A673 (cell line): ENCODE results near the gene SUSD6. TPM values are rescaled to one million over a fixed set of nuclear protein-coding genes. Genes with fewer than 3 reads are reported as not detected.

ENCODE experiments used
- BruUV-seq: library from RNA; stranded (reverse); fragments of 400-500 nt; replicated peaks from 2 replicates; lab custom pipeline; 2021; lab: Mats Ljungman, UMichigan
- CTCF ChIA-PET: fragments of 300-600 bp; sonication (Branson Sonifier 250); formaldehyde crosslinking; loops from one replicate; lab custom pipeline; 2022; ENCODE audit warnings: antibody characterized with exemption; lab: Charles Lee
- POLR2A ChIA-PET: fragments of 300-600 bp; sonication (Branson Sonifier 250); formaldehyde crosslinking; loops from one replicate; lab custom pipeline; 2022; ENCODE audit warnings: antibody characterized with exemption; ENCODE audit not compliant: low non-redundant PET; lab: Charles Lee
- DNase-seq: peaks from one replicate; pipeline ENCODE4 v3.0.0-alpha.2; 2015; ENCODE audit warnings: low spot score
- H3K27ac ChIP-seq: fragments of 200-600 bp; sonication (generic); 2 replicates; pipeline ENCODE4 v1.5.1; 2016; ENCODE audit warnings: mixed run types, low read depth, mild to moderate bottlenecking, mixed read lengths, antibody characterized with exemption, low read length; ENCODE audit not compliant: poor library complexity, severe bottlenecking
- H3K27me3 ChIP-seq: fragments of 200-600 bp; sonication (generic); replicated peaks from 2 replicates; pipeline ENCODE4 v1.6.1; 2017; ENCODE audit warnings: mixed run types, low read depth, mild to moderate bottlenecking, mixed read lengths, antibody characterized with exemption, low read length; ENCODE audit not compliant: insufficient read depth, poor library complexity
- H3K36me3 ChIP-seq: fragments of 200-600 bp; sonication (generic); 2 replicates; pipeline ENCODE4 v1.6.1; 2016; ENCODE audit warnings: mixed run types, mild to moderate bottlenecking, mixed read lengths, antibody characterized with exemption, low read length; ENCODE audit not compliant: insufficient read depth, poor library complexity, severe bottlenecking
- H3K4me1 ChIP-seq: fragments of 200-600 bp; sonication (generic); 2 replicates; pipeline ENCODE4 v1.6.1; 2017; ENCODE audit warnings: mixed run types, mild to moderate bottlenecking, mixed read lengths, antibody characterized with exemption, low read length; ENCODE audit not compliant: insufficient read depth, poor library complexity, severe bottlenecking
- H3K4me3 ChIP-seq: fragments of 200-600 bp; sonication (generic); 2 replicates; pipeline ENCODE4 v1.5.1; 2016; ENCODE audit warnings: low read depth, mixed run types, mild to moderate bottlenecking, mixed read lengths, low read length; ENCODE audit not compliant: poor library complexity, severe bottlenecking
- H3K9me3 ChIP-seq: fragments of 200-600 bp; sonication (generic); 2 replicates; pipeline ENCODE4 v1.6.1; 2016; ENCODE audit warnings: mixed run types, low read depth, mild to moderate bottlenecking, mixed read lengths, antibody characterized with exemption, low read length; ENCODE audit not compliant: poor library complexity, severe bottlenecking
- CTCF ChIP-seq: fragments of 300-800, 200-600 bp; sonication (generic); conservative IDR thresholded peaks from 2 replicates; pipeline ENCODE4 v1.5.1; 2017; ENCODE audit warnings: low read depth, mild to moderate bottlenecking, antibody characterized with exemption, low read length, moderate library complexity, mixed read lengths
- EZH2 ChIP-seq: fragments of 200-600 bp; sonication (generic); IDR thresholded peaks from 2 replicates; pipeline ENCODE4 v1.6.1; 2017; ENCODE audit warnings: borderline replicate concordance, low read depth, mild to moderate bottlenecking, mixed read lengths, antibody characterized with exemption, low read length; ENCODE audit not compliant: poor library complexity, severe bottlenecking
- intact Hi-C: fragments of 100-400 bp; cut with micrococcal nuclease; formaldehyde crosslinking; loops from one replicate; pipeline ENCODE4 v1.10.0; 2022; ENCODE audit not compliant: unreplicated experiment
- total RNA-seq: library from RNA; stranded (reverse); gene quantifications from 2 replicates; pipeline ENCODE4 v1.2.3, GENCODE V29; 2021

The SUSD6 gene
- total RNA-seq, 1 experiment from 2014 or later = 9.2 TPM

DNA sequence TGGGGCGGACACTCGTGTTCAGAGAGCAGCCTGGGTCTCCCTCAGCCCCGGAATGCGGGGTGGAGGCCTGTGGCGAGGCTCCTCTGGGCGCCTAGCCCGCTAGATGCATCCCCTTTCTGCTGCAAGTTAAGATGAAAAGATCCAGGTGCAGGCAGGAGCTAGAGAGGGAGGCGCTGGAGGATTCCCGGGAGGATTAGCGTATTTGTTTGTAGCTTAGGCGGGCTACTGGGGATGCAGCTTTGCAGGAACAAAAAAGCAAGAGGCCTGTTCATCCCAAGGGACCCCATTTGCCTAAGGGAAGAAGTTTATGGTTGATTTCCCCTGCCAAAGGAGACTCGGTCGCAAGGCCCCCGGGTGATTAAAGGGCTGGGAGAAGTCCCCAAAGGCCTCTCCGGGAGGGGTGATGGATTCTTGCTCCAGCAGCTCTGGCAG lies 37.5 kb upstream of the SUSD6 start:
- CTCF ChIA-PET = interaction anchor here (0.5 to 2.8 kb wide), 5 partner anchors 26 to 104 kb away, joined by 3 to 17 read pairs (median 6); no protein-coding TSS in a partner anchor
- TF ChIP-seq CTCF = no peak
- no peak for TF ChIP-seq EZH2
- Histone ChIP-seq H3K4me3 (peak overlapping the region; percentile 32), H3K27me3 (peaks cover 89% of the 10 kb centered on the region), H3K4me1 (peaks cover 21% of the 10 kb centered on the region), H3K9me3 (no peaks in the 10 kb centered on the region), H3K27ac (no peak overlapping the region), H3K36me3 (no peaks in the 10 kb centered on the region)
- peak; percentile 66 for DNase-seq
- BruUV-seq = no TSS peak
- intact Hi-C loops = loop anchor here (1.0 to 2.0 kb wide), 2 partner anchors 39 to 331 kb away; no protein-coding TSS in a partner anchor
- POLR2A ChIA-PET = interaction anchor here (0.6 kb wide), 1 partner anchor 202 kb away, joined by 5 read pairs; no protein-coding TSS in a partner anchor

- POLR2A ChIA-PET = interaction anchor here (0.6 kb wide), 1 partner anchor 201 kb away, joined by 5 read pairs; no protein-coding TSS in a partner anchor
- Histone ChIP-seq H3K4me3 (peak within 1 kb of the TSS; percentile 32), H3K4me1 (peaks cover 21% of the 10 kb centered on the region), H3K9me3 (no peaks in the 10 kb centered on the region), H3K27me3 (peaks cover 87% of the 10 kb centered on the region), H3K27ac (no peak within 1 kb of the TSS), H3K36me3 (no peaks in the 10 kb centered on the region)
- no TSS peak for BruUV-seq
- intact Hi-C loops = loop anchor here (1.0 to 2.0 kb wide), 2 partner anchors 39 to 332 kb away; no protein-coding TSS in a partner anchor
- no peak for TF ChIP-seq EZH2
- TF ChIP-seq CTCF = peak; percentile 99
- CTCF ChIA-PET = interaction anchor here (0.5 to 2.8 kb wide), 8 partner anchors 26 to 1636 kb away, joined by 3 to 17 read pairs (median 4); no protein-coding TSS in a partner anchor
- DNase-seq = peak; percentile 74
These were observed 37.0 kb upstream of the SUSD6 start, which contains the start of gene CCDC177 for GRCh38 chr14:69574263-69574953. Gene CCDC177 (minus strand): TSS chr14:69574871. CDS start chr14:69573622, 1,249 bp downstream.

DNA sequence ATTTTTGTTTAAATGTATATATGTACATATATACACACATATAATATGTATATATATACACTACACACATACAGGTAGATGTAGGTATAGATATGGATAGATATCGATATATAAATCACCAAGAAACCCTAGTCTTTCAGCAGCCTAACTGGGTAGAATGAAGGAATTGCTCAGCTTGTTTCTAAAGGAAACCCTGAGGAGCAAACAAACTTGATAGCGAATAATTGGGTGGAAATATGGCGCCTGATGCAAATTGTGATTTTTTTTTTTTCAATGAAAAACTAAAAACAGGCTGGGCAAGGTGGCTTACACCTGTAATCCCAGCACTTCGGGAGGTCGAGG lies 36.5 kb upstream of the SUSD6 start:
- peaks cover 21% of the 10 kb centered on the region for H3K4me1 ChIP-seq
- no peak; the same call in 1 of the 2 replicates for TF ChIP-seq CTCF
- TF ChIP-seq EZH2 = no peak
- ChIA-PET POLR2A (no interaction called here), CTCF (interaction anchor here (0.6 to 2.8 kb wide), 5 partner anchors 27 to 439 kb away, joined by 3 to 17 read pairs (median 5); no protein-coding TSS in a partner anchor)
- peaks cover 82% of the 10 kb centered on the region for H3K27me3 ChIP-seq
- H3K36me3 ChIP-seq = no peaks in the 10 kb centered on the region
- no peak overlapping the region for H3K27ac ChIP-seq
- no peaks in the 10 kb centered on the region for H3K9me3 ChIP-seq
- DNase-seq = no peak
- H3K4me3 ChIP-seq = peak overlapping the region; percentile 32
- intact Hi-C loops = loop anchor here (1.0 to 2.0 kb wide), 2 partner anchors 40 to 332 kb away; no protein-coding TSS in a partner anchor
- no TSS peak for BruUV-seq
